ENCODE results near the gene RAPGEF2. TPM values are rescaled to one million over a fixed set of nuclear protein-coding genes. Genes with fewer than 3 reads are reported as not detected.
A peak's percentile ranks its signal among the peaks of the same experiment; 100 is the strongest.

Gene RAPGEF2
- total and polyA plus RNA-seq, 4 donors = 44.4 to 116 (median 66.0) TPM

- DNase-seq (ENCODE audit: low read depth in 4 of 6, low spot score in 6 of 6) = no peak
- H3K27ac ChIP-seq (ENCODE audit: low read depth, low read length) = no peak overlapping the region
- no peak overlapping the region for H3K4me3 ChIP-seq (ENCODE audit: low read depth, low read length)
- H3K4me1 ChIP-seq (ENCODE audit: control insufficient read depth, insufficient read depth, low read length) = peaks cover 3% of the 10 kb centered on the region
- H3K9me3 ChIP-seq (ENCODE audit: control insufficient read depth, insufficient read depth, low read length) = no peaks in the 10 kb centered on the region
- no peaks in the 10 kb centered on the region for H3K36me3 ChIP-seq (ENCODE audit: control insufficient read depth, insufficient read depth, low read length)
- H3K27me3 ChIP-seq (ENCODE audit: control insufficient read depth, insufficient read depth, low read length) = no peaks in the 10 kb centered on the region
- WGBS (ENCODE audit: insufficient coverage) = no CpG with 5 or more reads among the region's 1 CpG
Observed at GRCh38 chr4:159199826-159200225, 96.9 kb downstream of the RAPGEF2 start.

DNA sequence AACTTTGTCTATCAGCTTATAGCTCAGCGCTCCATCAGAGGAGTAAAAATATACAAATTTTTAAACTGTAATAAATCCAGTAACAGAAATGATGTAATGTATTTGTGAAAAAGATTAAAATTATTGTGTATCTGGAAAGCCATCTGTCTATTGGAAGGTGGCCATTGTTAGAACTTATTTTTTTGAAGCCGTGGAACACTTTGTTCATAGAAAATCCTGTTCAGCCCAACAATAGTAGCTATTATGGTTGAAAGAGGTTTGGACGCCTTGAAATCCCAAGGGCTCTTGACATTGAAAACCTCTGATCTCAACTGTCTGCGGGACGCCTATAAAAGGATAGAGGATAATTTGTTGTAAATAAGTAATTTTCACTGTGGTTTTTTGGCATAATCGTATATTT lies 98.3 kb downstream of the RAPGEF2 start:
- Histone ChIP-seq H3K36me3 (ENCODE audit: control insufficient read depth, insufficient read depth, low read length) (no peaks in the 10 kb centered on the region), H3K9me3 (ENCODE audit: control insufficient read depth, insufficient read depth, low read length) (no peaks in the 10 kb centered on the region), H3K4me3 (ENCODE audit: low read depth, low read length) (no peak overlapping the region), H3K4me1 (ENCODE audit: control insufficient read depth, insufficient read depth, low read length) (peaks cover 3% of the 10 kb centered on the region), H3K27ac (ENCODE audit: low read depth, low read length) (no peak overlapping the region), H3K27me3 (ENCODE audit: control insufficient read depth, insufficient read depth, low read length) (no peaks in the 10 kb centered on the region)
- peak in 1 of 6 donors; percentile 55 for DNase-seq (ENCODE audit: low read depth in 4 of 6, low spot score in 6 of 6)
- 75% methylated on average over 3 of the region's 6 CpGs for WGBS (ENCODE audit: insufficient coverage)

DNA sequence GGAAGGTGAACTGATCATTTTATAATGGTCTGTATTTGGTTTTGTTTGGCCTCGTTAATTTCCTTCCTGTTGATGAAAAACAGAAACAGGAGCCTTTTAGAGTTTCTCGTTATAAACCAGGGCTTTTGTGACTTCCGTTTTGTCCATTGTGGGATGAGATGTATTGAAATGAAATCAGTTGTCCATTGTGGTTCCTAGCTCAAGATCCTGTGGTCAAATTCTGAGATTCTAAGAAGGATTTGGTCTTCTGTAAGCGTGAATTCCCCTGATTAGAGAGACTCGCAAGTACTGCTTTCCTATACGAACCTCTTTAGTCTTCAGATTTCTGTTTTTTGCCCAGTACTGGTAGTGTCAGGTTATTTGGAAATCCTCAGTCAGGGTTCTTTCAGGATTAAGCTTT lies 101.7 kb downstream of the RAPGEF2 start:
- Histone ChIP-seq H3K4me3 (ENCODE audit: low read depth, low read length) (no peak overlapping the region), H3K9me3 (ENCODE audit: control insufficient read depth, insufficient read depth, low read length) (no peaks in the 10 kb centered on the region), H3K27me3 (ENCODE audit: control insufficient read depth, insufficient read depth, low read length) (no peaks in the 10 kb centered on the region), H3K27ac (ENCODE audit: low read depth, low read length) (no peak overlapping the region), H3K4me1 (ENCODE audit: control insufficient read depth, insufficient read depth, low read length) (peaks cover 3% of the 10 kb centered on the region), H3K36me3 (ENCODE audit: control insufficient read depth, insufficient read depth, low read length) (no peaks in the 10 kb centered on the region)
- 60% methylated on average over 5 of the region's 6 CpGs for WGBS (ENCODE audit: insufficient coverage)
- DNase-seq (ENCODE audit: low read depth in 4 of 6, low spot score in 6 of 6) = no peak

- Histone ChIP-seq H3K27me3 (ENCODE audit: control insufficient read depth, insufficient read depth, low read length) (no peaks in the 10 kb centered on the region), H3K27ac (ENCODE audit: low read depth, low read length) (no peak overlapping the region), H3K36me3 (ENCODE audit: control insufficient read depth, insufficient read depth, low read length) (no peaks in the 10 kb centered on the region), H3K4me1 (ENCODE audit: control insufficient read depth, insufficient read depth, low read length) (no peaks in the 10 kb centered on the region), H3K9me3 (ENCODE audit: control insufficient read depth, insufficient read depth, low read length) (no peaks in the 10 kb centered on the region), H3K4me3 (ENCODE audit: low read depth, low read length) (no peak overlapping the region)
- 100% methylated on average over 1 of the region's 3 CpGs for WGBS (ENCODE audit: insufficient coverage)
- no peak for DNase-seq (ENCODE audit: low read depth in 4 of 6, low spot score in 6 of 6)
Observed at GRCh38 chr4:159205466-159205865, 102.6 kb downstream of the RAPGEF2 start.

DNA sequence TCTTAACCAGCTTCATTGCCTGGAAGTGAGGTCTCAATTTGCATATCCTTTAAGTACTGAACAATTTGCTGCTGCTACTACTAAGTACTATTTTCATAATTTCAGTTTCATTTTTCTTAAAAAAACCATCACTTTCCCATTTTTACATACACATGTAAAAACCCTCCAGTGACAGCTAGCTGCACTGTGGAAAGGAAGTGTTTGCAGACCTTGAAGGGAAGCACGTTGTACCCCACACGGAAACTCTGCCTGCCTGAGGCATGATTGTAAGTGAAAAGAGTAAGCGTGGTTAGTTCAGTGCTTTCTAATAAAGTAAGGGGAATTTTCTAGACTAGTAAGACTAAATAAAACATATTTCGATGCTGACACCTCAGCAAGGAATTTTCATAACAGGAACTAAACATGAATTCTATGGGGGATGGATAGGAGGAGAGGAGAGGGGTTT lies 103.6 kb downstream of the RAPGEF2 start:
- Histone ChIP-seq H3K27ac (ENCODE audit: low read depth, low read length) (no peak overlapping the region), H3K36me3 (ENCODE audit: control insufficient read depth, insufficient read depth, low read length) (no peaks in the 10 kb centered on the region), H3K4me1 (ENCODE audit: control insufficient read depth, insufficient read depth, low read length) (no peaks in the 10 kb centered on the region), H3K4me3 (ENCODE audit: low read depth, low read length) (no peak overlapping the region), H3K27me3 (ENCODE audit: control insufficient read depth, insufficient read depth, low read length) (no peaks in the 10 kb centered on the region), H3K9me3 (ENCODE audit: control insufficient read depth, insufficient read depth, low read length) (no peaks in the 10 kb centered on the region)
- no peak for DNase-seq (ENCODE audit: low read depth in 4 of 6, low spot score in 6 of 6)
- WGBS (ENCODE audit: insufficient coverage) = 60% methylated on average over 1 of the region's 4 CpGs

GRCh38 chr4:159209249-159209648 lies 106.4 kb downstream of the RAPGEF2 start:
- H3K4me3 ChIP-seq (ENCODE audit: low read depth, low read length) = no peak overlapping the region
- H3K27ac ChIP-seq (ENCODE audit: low read depth, low read length) = no peak overlapping the region
- no peaks in the 10 kb centered on the region for H3K4me1 ChIP-seq (ENCODE audit: control insufficient read depth, insufficient read depth, low read length)
- no peak for DNase-seq (ENCODE audit: low read depth in 4 of 6, low spot score in 6 of 6)
- no peaks in the 10 kb centered on the region for H3K36me3 ChIP-seq (ENCODE audit: control insufficient read depth, insufficient read depth, low read length)
- H3K27me3 ChIP-seq (ENCODE audit: control insufficient read depth, insufficient read depth, low read length) = no peaks in the 10 kb centered on the region
- 100% methylated on average over 3 of the region's 4 CpGs for WGBS (ENCODE audit: insufficient coverage)
- no peaks in the 10 kb centered on the region for H3K9me3 ChIP-seq (ENCODE audit: control insufficient read depth, insufficient read depth, low read length)

DNA sequence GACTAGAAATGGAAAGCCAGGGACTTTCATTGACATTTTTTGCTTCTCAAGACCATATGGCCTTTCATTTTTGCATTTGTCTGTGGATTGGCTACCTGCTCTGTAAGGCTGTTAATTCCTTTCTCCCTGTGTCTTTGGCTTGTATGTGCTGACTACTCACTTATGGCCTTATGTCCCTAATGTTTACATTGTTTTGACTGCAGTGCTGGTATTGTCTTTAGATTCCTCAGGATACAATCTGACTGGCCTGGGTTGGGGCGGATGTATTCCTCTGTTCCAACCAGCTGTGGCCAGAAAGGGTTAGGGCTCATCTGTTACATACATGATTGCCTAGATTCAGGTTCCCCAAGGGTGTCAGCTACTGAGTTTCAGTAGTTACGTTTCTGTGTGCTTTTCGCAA lies 108.1 kb downstream of the RAPGEF2 start:
- Histone ChIP-seq H3K27ac (ENCODE audit: low read depth, low read length) (no peak overlapping the region), H3K4me1 (ENCODE audit: control insufficient read depth, insufficient read depth, low read length) (no peaks in the 10 kb centered on the region), H3K4me3 (ENCODE audit: low read depth, low read length) (no peak overlapping the region), H3K9me3 (ENCODE audit: control insufficient read depth, insufficient read depth, low read length) (no peaks in the 10 kb centered on the region), H3K36me3 (ENCODE audit: control insufficient read depth, insufficient read depth, low read length) (no peaks in the 10 kb centered on the region), H3K27me3 (ENCODE audit: control insufficient read depth, insufficient read depth, low read length) (no peaks in the 10 kb centered on the region)
- WGBS (ENCODE audit: insufficient coverage) = 55% methylated on average over 1 of the region's 3 CpGs
- DNase-seq (ENCODE audit: low read depth in 4 of 6, low spot score in 6 of 6) = no peak

DNA sequence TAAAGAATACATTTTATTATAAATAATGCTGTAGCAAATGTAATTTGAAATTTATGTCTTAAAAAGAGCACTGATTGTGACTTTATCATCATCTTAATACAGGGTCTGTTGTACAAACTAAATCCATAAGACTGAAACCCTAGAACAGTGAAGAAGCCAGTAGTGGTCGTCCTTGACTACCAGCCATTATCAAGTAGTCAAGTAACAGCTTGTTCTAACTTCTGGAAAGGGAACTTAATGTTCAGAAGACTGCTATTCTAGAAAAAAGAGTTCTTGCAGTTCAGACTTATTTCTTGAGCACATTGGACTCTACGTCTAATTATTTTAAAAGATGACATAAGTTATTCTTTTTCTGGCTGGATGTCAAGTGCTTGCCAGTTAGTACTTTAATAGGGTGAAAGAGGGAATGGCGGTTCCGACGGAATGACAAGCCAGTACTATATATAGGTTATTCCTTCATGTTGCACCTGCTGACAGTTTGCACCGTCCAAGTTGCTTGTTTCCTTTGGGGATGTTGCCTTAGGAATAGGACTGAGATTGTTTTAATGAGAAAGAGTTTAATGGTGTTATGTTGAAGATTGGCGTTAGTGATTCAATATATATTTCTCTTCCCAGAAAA lies 109.9 kb downstream of the RAPGEF2 start:
- no peaks in the 10 kb centered on the region for H3K4me1 ChIP-seq (ENCODE audit: control insufficient read depth, insufficient read depth, low read length)
- no CpG with 5 or more reads among the region's 7 CpGs for WGBS (ENCODE audit: insufficient coverage)
- H3K36me3 ChIP-seq (ENCODE audit: control insufficient read depth, insufficient read depth, low read length) = no peaks in the 10 kb centered on the region
- H3K9me3 ChIP-seq (ENCODE audit: control insufficient read depth, insufficient read depth, low read length) = no peaks in the 10 kb centered on the region
- no peak overlapping the region for H3K4me3 ChIP-seq (ENCODE audit: low read depth, low read length)
- H3K27me3 ChIP-seq (ENCODE audit: control insufficient read depth, insufficient read depth, low read length) = no peaks in the 10 kb centered on the region
- H3K27ac ChIP-seq (ENCODE audit: low read depth, low read length) = no peak overlapping the region
- no peak for DNase-seq (ENCODE audit: low read depth in 4 of 6, low spot score in 6 of 6)

- H3K36me3 ChIP-seq (ENCODE audit: control insufficient read depth, insufficient read depth, low read length) = no peaks in the 10 kb centered on the region
- no peak overlapping the region for H3K4me3 ChIP-seq (ENCODE audit: low read depth, low read length)
- 65% methylated on average over 4 of the region's 5 CpGs for WGBS (ENCODE audit: insufficient coverage)
Observed at GRCh38 chr4:159216834-159217233, 114.0 kb downstream of the RAPGEF2 start.

GRCh38 chr4:159219862-159220261 lies 117.0 kb downstream of the RAPGEF2 start:
- no peaks in the 10 kb centered on the region for H3K4me1 ChIP-seq (ENCODE audit: control insufficient read depth, insufficient read depth, low read length)
- H3K27me3 ChIP-seq (ENCODE audit: control insufficient read depth, insufficient read depth, low read length) = no peaks in the 10 kb centered on the region
- H3K9me3 ChIP-seq (ENCODE audit: control insufficient read depth, insufficient read depth, low read length) = no peaks in the 10 kb centered on the region
- H3K27ac ChIP-seq (ENCODE audit: low read depth, low read length) = no peak overlapping the region
- no peaks in the 10 kb centered on the region for H3K36me3 ChIP-seq (ENCODE audit: control insufficient read depth, insufficient read depth, low read length)
- WGBS (ENCODE audit: insufficient coverage) = no CpG with 5 or more reads among the region's 1 CpG
- H3K4me3 ChIP-seq (ENCODE audit: low read depth, low read length) = no peak overlapping the region
- DNase-seq (ENCODE audit: low read depth in 4 of 6, low spot score in 6 of 6) = no peak

More at GRCh38 chr4:159216834-159217233, 114.0 kb downstream of the RAPGEF2 start:
- Histone ChIP-seq H3K9me3 (ENCODE audit: control insufficient read depth, insufficient read depth, low read length) (no peaks in the 10 kb centered on the region), H3K4me1 (ENCODE audit: control insufficient read depth, insufficient read depth, low read length) (no peaks in the 10 kb centered on the region), H3K27me3 (ENCODE audit: control insufficient read depth, insufficient read depth, low read length) (no peaks in the 10 kb centered on the region), H3K27ac (ENCODE audit: low read depth, low read length) (no peak overlapping the region)
- no peak for DNase-seq (ENCODE audit: low read depth in 4 of 6, low spot score in 6 of 6)
